MM.1S (cell line): Measurements from ENCODE around the gene TP53TG3.
"Not testable (repeated sequence)": the region's sequence is repeated elsewhere in the genome, so short reads cannot be mapped to it uniquely, and the experiment has no call there.

Source experiments
- EZH2 ChIP-seq: fragments of 300-600 bp; sonication (generic); optimal IDR thresholded peaks from 2 replicates; pipeline ENCODE3; 2017; ENCODE audit warnings: low read depth, mild to moderate bottlenecking, antibody characterized with exemption, low read length, mixed read lengths
- EZH2phosphoT487 ChIP-seq: fragments of 300-600 bp; sonication (generic); IDR thresholded peaks from 2 replicates; pipeline ENCODE4 v1.6.1; 2018; ENCODE audit warnings: antibody characterized with exemption, low read length
- TF ChIP-seq, protein P1 (sequence below): fragments of 300-600 bp; sonication (generic); IDR thresholded peaks from 2 replicates; pipeline ENCODE4 v1.5.1; 2016; ENCODE audit warnings: antibody characterized with exemption, low read length, mixed read lengths

- TF ChIP-seq, protein P1, sequence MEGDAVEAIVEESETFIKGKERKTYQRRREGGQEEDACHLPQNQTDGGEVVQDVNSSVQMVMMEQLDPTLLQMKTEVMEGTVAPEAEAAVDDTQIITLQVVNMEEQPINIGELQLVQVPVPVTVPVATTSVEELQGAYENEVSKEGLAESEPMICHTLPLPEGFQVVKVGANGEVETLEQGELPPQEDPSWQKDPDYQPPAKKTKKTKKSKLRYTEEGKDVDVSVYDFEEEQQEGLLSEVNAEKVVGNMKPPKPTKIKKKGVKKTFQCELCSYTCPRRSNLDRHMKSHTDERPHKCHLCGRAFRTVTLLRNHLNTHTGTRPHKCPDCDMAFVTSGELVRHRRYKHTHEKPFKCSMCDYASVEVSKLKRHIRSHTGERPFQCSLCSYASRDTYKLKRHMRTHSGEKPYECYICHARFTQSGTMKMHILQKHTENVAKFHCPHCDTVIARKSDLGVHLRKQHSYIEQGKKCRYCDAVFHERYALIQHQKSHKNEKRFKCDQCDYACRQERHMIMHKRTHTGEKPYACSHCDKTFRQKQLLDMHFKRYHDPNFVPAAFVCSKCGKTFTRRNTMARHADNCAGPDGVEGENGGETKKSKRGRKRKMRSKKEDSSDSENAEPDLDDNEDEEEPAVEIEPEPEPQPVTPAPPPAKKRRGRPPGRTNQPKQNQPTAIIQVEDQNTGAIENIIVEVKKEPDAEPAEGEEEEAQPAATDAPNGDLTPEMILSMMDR = not testable (repeated sequence)
- TF ChIP-seq EZH2phosphoT487, EZH2: not testable (repeated sequence)
Measured at GRCh38 chr16:32646177-32646576, 29.8 kb downstream of the TP53TG3 start.
